ENCODE data around the gene ZNF597.

Gene ZNF597

GRCh38 chr16:3443108-3444031 lies at the start of gene ZNF597, which contains the start of gene NAA60:
ZNF597 (minus strand) TSS chr16:3443504; CDS start chr16:3443153, 351 bp downstream.
NAA60 (plus strand) TSS chr16:3443680; CDS start chr16:3476228, 32,548 bp downstream.
- FAIRE-seq (no peak), DNase-seq (ENCODE audit: insufficient read length, low spot score) (peak; percentile 60)
- TF ChIP-seq, protein P1, sequence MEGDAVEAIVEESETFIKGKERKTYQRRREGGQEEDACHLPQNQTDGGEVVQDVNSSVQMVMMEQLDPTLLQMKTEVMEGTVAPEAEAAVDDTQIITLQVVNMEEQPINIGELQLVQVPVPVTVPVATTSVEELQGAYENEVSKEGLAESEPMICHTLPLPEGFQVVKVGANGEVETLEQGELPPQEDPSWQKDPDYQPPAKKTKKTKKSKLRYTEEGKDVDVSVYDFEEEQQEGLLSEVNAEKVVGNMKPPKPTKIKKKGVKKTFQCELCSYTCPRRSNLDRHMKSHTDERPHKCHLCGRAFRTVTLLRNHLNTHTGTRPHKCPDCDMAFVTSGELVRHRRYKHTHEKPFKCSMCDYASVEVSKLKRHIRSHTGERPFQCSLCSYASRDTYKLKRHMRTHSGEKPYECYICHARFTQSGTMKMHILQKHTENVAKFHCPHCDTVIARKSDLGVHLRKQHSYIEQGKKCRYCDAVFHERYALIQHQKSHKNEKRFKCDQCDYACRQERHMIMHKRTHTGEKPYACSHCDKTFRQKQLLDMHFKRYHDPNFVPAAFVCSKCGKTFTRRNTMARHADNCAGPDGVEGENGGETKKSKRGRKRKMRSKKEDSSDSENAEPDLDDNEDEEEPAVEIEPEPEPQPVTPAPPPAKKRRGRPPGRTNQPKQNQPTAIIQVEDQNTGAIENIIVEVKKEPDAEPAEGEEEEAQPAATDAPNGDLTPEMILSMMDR (IDR thresholded peaks at IDR 0.05; ENCODE audit: insufficient read depth, missing control alignments): no peak

DNA sequence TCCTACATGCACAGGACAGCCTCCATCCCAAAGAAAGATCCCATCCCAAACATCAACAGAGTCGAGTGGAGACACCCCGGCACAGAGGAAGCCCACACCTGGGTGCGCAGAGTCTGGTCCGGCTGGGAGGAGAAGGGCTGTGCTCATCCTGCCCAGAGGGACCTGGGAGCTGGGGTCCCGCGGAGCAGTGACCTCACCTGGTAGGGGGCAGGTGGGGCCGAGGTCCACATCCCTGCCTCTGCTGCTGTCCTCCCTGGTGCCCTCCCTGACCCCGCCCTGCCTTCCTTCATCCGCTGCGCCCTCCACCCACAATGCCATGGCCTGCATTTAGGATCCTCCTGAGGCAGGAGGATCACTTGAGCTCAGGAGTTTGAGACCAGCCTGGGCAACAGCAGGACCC lies 49.1 kb upstream of the ZNF597 start:
- TF ChIP-seq, protein P1 (IDR thresholded peaks at IDR 0.05; ENCODE audit: insufficient read depth, missing control alignments): no peak
- FAIRE-seq (no peak), DNase-seq (ENCODE audit: insufficient read length, low spot score) (no peak)

DNA sequence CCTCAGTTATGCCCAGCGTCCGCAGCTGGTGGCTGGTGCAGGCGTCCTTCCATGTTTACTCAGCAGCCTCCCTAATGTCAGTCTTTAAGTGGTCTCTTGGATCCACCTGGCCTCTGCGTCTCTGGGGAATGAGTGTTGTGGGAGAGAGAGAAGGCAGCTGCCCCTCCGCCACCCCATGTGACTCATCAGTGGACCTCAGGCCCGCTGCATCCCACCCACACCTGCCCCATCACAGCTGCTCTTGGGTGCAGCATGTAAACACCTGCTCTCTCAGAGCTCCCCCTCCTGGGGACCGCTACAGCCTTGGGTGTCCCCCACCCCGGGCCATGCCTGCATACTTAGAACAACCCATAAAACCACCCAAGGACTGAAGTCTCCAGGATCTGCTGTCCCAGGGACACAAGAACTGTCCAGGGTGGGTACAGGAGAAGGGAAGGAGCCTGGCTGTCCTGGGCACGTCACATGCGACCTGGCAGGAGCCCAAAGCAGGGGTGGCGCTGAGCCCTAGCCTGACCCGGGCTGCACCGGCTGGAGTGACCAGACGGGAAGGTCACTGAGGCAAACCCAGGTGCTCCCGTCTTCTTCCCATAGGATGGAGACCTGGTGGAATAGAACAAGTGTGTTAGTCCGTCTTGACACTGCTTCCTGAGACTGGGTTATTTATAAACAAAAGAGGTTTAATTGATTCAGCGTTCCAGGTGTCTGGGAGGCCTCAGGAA lies 47.8 kb upstream of the ZNF597 start:
- FAIRE-seq (no peak), DNase-seq (ENCODE audit: insufficient read length, low spot score) (no peak)
- TF ChIP-seq, protein P1 (IDR thresholded peaks at IDR 0.05; ENCODE audit: insufficient read depth, missing control alignments): no peak

GRCh38 chr16:3488801-3489200 lies 45.5 kb upstream of the ZNF597 start:
- DNase-seq (ENCODE audit: insufficient read length, low spot score) (no peak), FAIRE-seq (no peak)
- TF ChIP-seq, protein P1 (IDR thresholded peaks at IDR 0.05; ENCODE audit: insufficient read depth, missing control alignments): no peak

DNA sequence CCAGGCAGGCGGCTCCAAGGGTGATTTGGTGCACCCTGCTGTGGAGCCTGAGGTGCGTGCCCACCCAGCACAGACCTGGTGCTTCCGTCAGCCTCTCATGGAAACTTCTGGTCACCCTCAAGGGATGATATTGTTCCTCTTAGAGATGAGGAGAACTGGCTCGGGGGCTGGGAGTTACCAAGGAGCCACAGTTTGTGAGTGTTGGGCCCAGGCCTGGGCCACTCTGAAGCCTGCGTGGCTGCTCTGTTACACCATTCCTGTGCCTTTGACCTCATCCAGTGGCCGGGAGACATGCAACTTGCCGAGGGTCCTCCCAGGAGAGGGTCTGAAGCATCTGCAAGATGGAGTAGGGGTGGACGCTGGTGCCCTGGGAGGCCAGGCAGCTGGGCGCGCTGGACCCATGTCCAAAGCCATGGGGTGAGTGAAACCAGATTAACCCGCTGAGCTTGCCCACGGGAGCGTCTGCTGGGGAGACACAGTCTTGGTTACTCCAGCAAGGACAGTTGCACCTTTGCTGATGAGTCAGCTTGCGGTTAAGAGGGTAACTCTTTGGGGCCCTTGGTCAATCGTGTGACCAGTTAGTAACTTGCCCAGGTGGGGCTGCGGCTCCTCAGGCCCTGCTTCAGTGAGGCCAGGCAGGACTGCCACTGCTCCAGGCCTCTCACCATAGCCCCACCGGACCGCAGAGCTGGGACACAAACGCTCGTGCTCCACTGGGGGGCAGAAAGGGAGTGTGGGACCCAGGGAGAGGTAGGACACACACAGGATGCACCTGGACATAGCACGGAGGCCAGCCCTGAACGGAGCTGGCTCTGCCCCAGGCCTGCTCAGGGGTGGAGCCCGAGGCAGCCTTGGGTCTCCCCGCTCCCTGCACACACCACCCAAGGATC lies 44.5 kb upstream of the ZNF597 start:
- TF ChIP-seq, protein P1 (IDR thresholded peaks at IDR 0.05; ENCODE audit: insufficient read depth, missing control alignments): no peak
- FAIRE-seq (no peak), DNase-seq (ENCODE audit: insufficient read length, low spot score) (no peak)

DNA sequence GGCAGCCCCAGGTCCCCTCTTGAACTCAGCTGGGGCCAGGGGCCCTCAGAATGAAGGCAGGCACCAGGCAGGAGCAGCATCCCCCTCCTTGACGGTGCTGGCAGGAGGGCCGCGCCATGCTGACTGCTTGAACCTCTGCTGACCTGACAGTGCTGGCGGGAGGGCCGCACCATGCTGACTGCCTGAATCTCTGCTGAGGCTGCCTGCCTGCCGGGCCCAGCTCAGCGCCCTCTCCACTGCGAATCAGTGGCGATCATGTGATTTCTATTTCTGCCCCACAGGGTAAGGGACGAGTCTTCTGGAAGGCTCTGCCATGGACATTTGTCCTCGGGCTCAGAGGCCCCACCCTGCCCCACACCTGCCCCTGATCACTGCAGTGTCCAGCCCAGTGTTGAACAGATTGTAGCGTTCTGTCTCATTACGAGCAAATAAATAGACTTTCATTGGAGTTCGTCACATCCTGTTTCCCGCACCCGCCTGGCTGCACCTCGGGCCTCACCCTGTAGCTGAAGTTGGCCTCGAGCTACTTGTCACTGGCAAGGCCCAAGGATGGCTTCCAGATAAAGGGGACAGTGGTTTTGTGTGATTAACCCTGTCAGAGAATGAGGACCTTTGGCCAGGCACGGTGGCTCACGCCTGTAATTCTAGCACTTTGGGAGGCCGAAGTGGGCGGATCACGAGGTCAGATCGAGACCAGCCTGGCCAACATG lies 43.4 kb upstream of the ZNF597 start:
- FAIRE-seq (no peak), DNase-seq (ENCODE audit: insufficient read length, low spot score) (no peak)
- TF ChIP-seq, protein P1 (IDR thresholded peaks at IDR 0.05; ENCODE audit: insufficient read depth, missing control alignments): no peak
